Measurements from ENCODE around the gene MB21D2. TPM values are rescaled to one million over a fixed set of nuclear protein-coding genes. Genes with fewer than 3 reads are reported as not detected.
"Not testable (repeated sequence)": the region's sequence is repeated elsewhere in the genome, so short reads cannot be mapped to it uniquely, and the experiment has no call there.

The MB21D2 gene
- total RNA-seq, result 10 to 100 TPM in 5 of 8 experiments, 1 to 10 TPM in 3; 1.6 to 25.3 (median 17.0) TPM

- WGBS, 10 experiments, result 0 to 8% (median 0%) methylated on average over 2 to 15 of the region's 66 CpGs; no CpG with 5 or more reads in 3 of the 10 experiments
- ATAC-seq (replicated peaks in 6 of 8), result peak; percentile 72 to 86 (median 82)
- in situ Hi-C loops (cut with MboI; ENCODE audit: low pct_unique_long_range_greater_than_20kb in 2 of 9, low sequenced_read_pairs in 9 of 9, unreplicated experiment in 9 of 9), result no loop called here
- Histone ChIP-seq H3K4me3 (peak within 1 kb of the TSS; percentile 77 to 99 (median 81)), H3K27ac (peak within 1 kb of the TSS; percentile 94 to 95), H3K4me1 (replicated peaks in 1 of 2) (peaks cover 24 to 31% of the 10 kb centered on the region in 2 donors)
Observed at GRCh38 chr3:192917404-192918274, at the start of gene MB21D2. Gene MB21D2 (minus strand): TSS chr3:192917856. CDS start chr3:192917840, 16 bp downstream.

GRCh38 chr3:192964959-192965719 is 47.5 kb upstream of the MB21D2 start:
- in situ Hi-C loops (cut with MboI; ENCODE audit: low pct_unique_long_range_greater_than_20kb in 2 of 9, low sequenced_read_pairs in 9 of 9, unreplicated experiment in 9 of 9); H3K27ac ChIP-seq; ATAC-seq (replicated peaks in 6 of 8); H3K4me1 ChIP-seq (replicated peaks in 1 of 2): not testable (repeated sequence)
- 60 to 100% (median 74%) methylated on average over 1 to 2 of the region's 21 CpGs; no CpG with 5 or more reads in 6 of the 10 experiments for WGBS, 10 experiments
- H3K4me3 ChIP-seq, result peak overlapping the region in 1 of 5 donors; percentile 13

GRCh38 chr3:192959773-192960172 is 42.1 kb upstream of the MB21D2 start:
- no peak for ATAC-seq (replicated peaks in 6 of 8)
- WGBS, 10 experiments, result 42 to 100% (median 64%) methylated on average over 1 to 3 of the region's 3 CpGs; no CpG with 5 or more reads in 1 of the 10 experiments
- no peaks in the 10 kb centered on the region for H3K4me1 ChIP-seq (replicated peaks in 1 of 2)
- H3K27ac ChIP-seq, result no peak overlapping the region
- in situ Hi-C loops (cut with MboI; ENCODE audit: low pct_unique_long_range_greater_than_20kb in 2 of 9, low sequenced_read_pairs in 9 of 9, unreplicated experiment in 9 of 9), result no loop called here
- no peak overlapping the region for H3K4me3 ChIP-seq

- ATAC-seq (replicated peaks in 6 of 8), result no peak
- no peak overlapping the region for H3K4me3 ChIP-seq
- H3K4me1 ChIP-seq (replicated peaks in 1 of 2), result no peaks in the 10 kb centered on the region
- no peak overlapping the region for H3K27ac ChIP-seq
- in situ Hi-C loops (cut with MboI; ENCODE audit: low pct_unique_long_range_greater_than_20kb in 2 of 9, low sequenced_read_pairs in 9 of 9, unreplicated experiment in 9 of 9), result no loop called here
Observed at GRCh38 chr3:192958219-192958872, 40.7 kb upstream of the MB21D2 start.

GRCh38 chr3:192957441-192958021 is 39.9 kb upstream of the MB21D2 start:
- H3K4me3 ChIP-seq, result no peak overlapping the region
- ATAC-seq (replicated peaks in 6 of 8), result peak in 2 of 8 experiments; percentile 88 to 94
- H3K27ac ChIP-seq, result no peak overlapping the region
- no peaks in the 10 kb centered on the region for H3K4me1 ChIP-seq (replicated peaks in 1 of 2)
- in situ Hi-C loops (cut with MboI; ENCODE audit: low pct_unique_long_range_greater_than_20kb in 2 of 9, low sequenced_read_pairs in 9 of 9, unreplicated experiment in 9 of 9), result no loop called here
- 0 to 83% (median 69%) methylated on average over 1 to 5 of the region's 6 CpGs; no CpG with 5 or more reads in 1 of the 10 experiments for WGBS, 10 experiments

- Histone ChIP-seq H3K27ac (no peak overlapping the region), H3K4me3 (no peak overlapping the region), H3K4me1 (replicated peaks in 1 of 2) (no peaks in the 10 kb centered on the region)
- ATAC-seq (replicated peaks in 6 of 8), result no peak
- 9 to 100% (median 76%) methylated on average over 3 to 5 of the region's 5 CpGs for WGBS, 10 experiments
- in situ Hi-C loops (cut with MboI; ENCODE audit: low pct_unique_long_range_greater_than_20kb in 2 of 9, low sequenced_read_pairs in 9 of 9, unreplicated experiment in 9 of 9), result no loop called here
Observed at GRCh38 chr3:192953926-192954325, 36.3 kb upstream of the MB21D2 start.

GRCh38 chr3:192947421-192947820 is 29.8 kb upstream of the MB21D2 start:
- Histone ChIP-seq H3K4me3 (no peak overlapping the region), H3K27ac (no peak overlapping the region), H3K4me1 (replicated peaks in 1 of 2) (no peaks in the 10 kb centered on the region)
- WGBS, 10 experiments, result 17 to 100% (median 80%) methylated on average over 1 of the region's 1 CpG; no CpG with 5 or more reads in 1 of the 10 experiments
- ATAC-seq (replicated peaks in 6 of 8), result peak in 1 of 8 experiments; percentile 24
- in situ Hi-C loops (cut with MboI; ENCODE audit: low pct_unique_long_range_greater_than_20kb in 2 of 9, low sequenced_read_pairs in 9 of 9, unreplicated experiment in 9 of 9), result no loop called here

- WGBS, 10 experiments, result 0 to 100% (median 89%) methylated on average over 1 to 2 of the region's 2 CpGs; no CpG with 5 or more reads in 1 of the 10 experiments
- no peak overlapping the region for H3K27ac ChIP-seq
- peak in 1 of 8 experiments; percentile 20 for ATAC-seq (replicated peaks in 6 of 8)
- H3K4me3 ChIP-seq, result no peak overlapping the region
- in situ Hi-C loops (cut with MboI; ENCODE audit: low pct_unique_long_range_greater_than_20kb in 2 of 9, low sequenced_read_pairs in 9 of 9, unreplicated experiment in 9 of 9), result no loop called here
- H3K4me1 ChIP-seq (replicated peaks in 1 of 2), result no peaks in the 10 kb centered on the region
Observed at GRCh38 chr3:192943393-192943792, 25.7 kb upstream of the MB21D2 start.

- no peak for ATAC-seq (replicated peaks in 6 of 8)
- in situ Hi-C loops (cut with MboI; ENCODE audit: low pct_unique_long_range_greater_than_20kb in 2 of 9, low sequenced_read_pairs in 9 of 9, unreplicated experiment in 9 of 9), result no loop called here
- WGBS, 10 experiments, result 0 to 100% (median 58%) methylated on average over 1 to 2 of the region's 2 CpGs; no CpG with 5 or more reads in 1 of the 10 experiments
- no peaks in the 10 kb centered on the region for H3K4me1 ChIP-seq (replicated peaks in 1 of 2)
- no peak overlapping the region for H3K27ac ChIP-seq
- H3K4me3 ChIP-seq, result no peak overlapping the region
Observed at GRCh38 chr3:192942625-192943024, 25.0 kb upstream of the MB21D2 start.

- Histone ChIP-seq H3K4me1 (replicated peaks in 1 of 2) (no peaks in the 10 kb centered on the region), H3K27ac (no peak overlapping the region), H3K4me3 (no peak overlapping the region)
- no peak for ATAC-seq (replicated peaks in 6 of 8)
- WGBS, 10 experiments, result 29 to 100% (median 83%) methylated on average over 2 to 4 of the region's 4 CpGs; no CpG with 5 or more reads in 1 of the 10 experiments
- in situ Hi-C loops (cut with MboI; ENCODE audit: low pct_unique_long_range_greater_than_20kb in 2 of 9, low sequenced_read_pairs in 9 of 9, unreplicated experiment in 9 of 9), result no loop called here
Observed at GRCh38 chr3:192940129-192940528, 22.5 kb upstream of the MB21D2 start.

- no peak for ATAC-seq (replicated peaks in 6 of 8)
- WGBS, 10 experiments, result 86 to 100% methylated on average over 1 of the region's 1 CpG; no CpG with 5 or more reads in 8 of the 10 experiments
- no peak overlapping the region for H3K4me3 ChIP-seq
- in situ Hi-C loops (cut with MboI; ENCODE audit: low pct_unique_long_range_greater_than_20kb in 2 of 9, low sequenced_read_pairs in 9 of 9, unreplicated experiment in 9 of 9), result no loop called here
- H3K27ac ChIP-seq, result no peak overlapping the region
- peaks cover 0 to 2% of the 10 kb centered on the region in 2 donors for H3K4me1 ChIP-seq (replicated peaks in 1 of 2)
Observed at GRCh38 chr3:192935441-192935840, 17.8 kb upstream of the MB21D2 start.

- Histone ChIP-seq H3K4me3 (no peak overlapping the region), H3K27ac (no peak overlapping the region), H3K4me1 (replicated peaks in 1 of 2) (peaks cover 8 to 15% of the 10 kb centered on the region in 2 donors)
- in situ Hi-C loops (cut with MboI; ENCODE audit: low pct_unique_long_range_greater_than_20kb in 2 of 9, low sequenced_read_pairs in 9 of 9, unreplicated experiment in 9 of 9), result no loop called here
- ATAC-seq (replicated peaks in 6 of 8), result no peak
- 28 to 100% (median 76%) methylated on average over 2 to 4 of the region's 4 CpGs; no CpG with 5 or more reads in 3 of the 10 experiments for WGBS, 10 experiments
Observed at GRCh38 chr3:192933779-192934460, 16.3 kb upstream of the MB21D2 start.

Data from motor neuron (in vitro differentiated cells).